ENCODE data around the gene OAS2.

DNA sequence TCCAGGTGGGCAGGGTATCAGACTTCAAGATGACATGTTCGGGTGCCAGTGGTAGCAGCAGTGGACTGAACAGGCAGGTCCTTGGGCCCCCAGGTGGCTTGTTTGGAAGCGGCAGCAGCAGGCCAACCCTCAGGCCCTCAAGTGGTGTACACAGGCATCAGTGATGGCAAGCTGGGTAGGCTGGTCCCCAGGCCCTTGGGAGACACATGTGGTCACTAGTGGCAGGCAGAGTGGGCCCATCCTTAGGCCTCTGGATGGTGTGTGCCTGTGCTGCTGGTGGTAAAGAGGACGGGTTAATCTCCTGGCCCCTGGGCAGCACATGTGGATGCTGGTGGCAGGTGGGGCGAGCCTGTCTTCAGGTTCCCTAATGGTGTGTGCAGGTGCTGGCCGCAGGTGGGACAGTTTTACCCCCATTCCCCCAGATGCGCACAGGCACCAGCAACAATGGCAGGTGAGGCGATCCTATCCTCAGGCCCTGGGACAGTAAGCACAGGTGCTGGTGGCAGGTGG, 8.0 kb downstream of the OAS2 start:
- TF ChIP-seq, protein P1, sequence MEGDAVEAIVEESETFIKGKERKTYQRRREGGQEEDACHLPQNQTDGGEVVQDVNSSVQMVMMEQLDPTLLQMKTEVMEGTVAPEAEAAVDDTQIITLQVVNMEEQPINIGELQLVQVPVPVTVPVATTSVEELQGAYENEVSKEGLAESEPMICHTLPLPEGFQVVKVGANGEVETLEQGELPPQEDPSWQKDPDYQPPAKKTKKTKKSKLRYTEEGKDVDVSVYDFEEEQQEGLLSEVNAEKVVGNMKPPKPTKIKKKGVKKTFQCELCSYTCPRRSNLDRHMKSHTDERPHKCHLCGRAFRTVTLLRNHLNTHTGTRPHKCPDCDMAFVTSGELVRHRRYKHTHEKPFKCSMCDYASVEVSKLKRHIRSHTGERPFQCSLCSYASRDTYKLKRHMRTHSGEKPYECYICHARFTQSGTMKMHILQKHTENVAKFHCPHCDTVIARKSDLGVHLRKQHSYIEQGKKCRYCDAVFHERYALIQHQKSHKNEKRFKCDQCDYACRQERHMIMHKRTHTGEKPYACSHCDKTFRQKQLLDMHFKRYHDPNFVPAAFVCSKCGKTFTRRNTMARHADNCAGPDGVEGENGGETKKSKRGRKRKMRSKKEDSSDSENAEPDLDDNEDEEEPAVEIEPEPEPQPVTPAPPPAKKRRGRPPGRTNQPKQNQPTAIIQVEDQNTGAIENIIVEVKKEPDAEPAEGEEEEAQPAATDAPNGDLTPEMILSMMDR (conservative IDR thresholded peaks at IDR 0.05; ENCODE audit: low read depth, low read length) = no peak
- no peak for TF ChIP-seq CHD1 (IDR thresholded peaks at IDR 0.05; ENCODE audit: low read depth, low read length)
- no peak for TF ChIP-seq RAD21 (IDR thresholded peaks at IDR 0.05; ENCODE audit: low read length)
- TF ChIP-seq SMC3 (IDR thresholded peaks at IDR 0.05; ENCODE audit: low read depth, low read length) = no peak
- TF ChIP-seq POLR2A (IDR thresholded peaks at IDR 0.05; ENCODE audit: low read depth, low read length) = no peak
- TF ChIP-seq FOS (IDR thresholded peaks at IDR 0.05; ENCODE audit: low read depth, low read length) = no peak
